HT-29 (cell line): ENCODE results near the gene SRY. TPM values are rescaled to one million over a fixed set of nuclear protein-coding genes. Genes with fewer than 3 reads are reported as not detected.
"Not testable (repeated sequence)": the region's sequence is repeated elsewhere in the genome, so short reads cannot be mapped to it uniquely, and the experiment has no call there.

ENCODE experiments used
- DNase-seq: peaks from one replicate; pipeline ENCODE4 v3.0.0-alpha.2; 2015; ENCODE audit warnings: low spot score
- small RNA-seq: library from RNA; depleted of rRNA; stranded (forward); fragments of <200 nt; gene quantifications from one replicate; pipeline ENCODE3, GENCODE V24; 2014
- total RNA-seq: library from RNA; depleted of rRNA; stranded (reverse); fragments of >200 nt; shearing (Covaris generic); gene quantifications from 2 replicates; pipeline ENCODE4 v1.2.3, GENCODE V29; 2014; rRNA removed

Gene SRY
- not detected in 2 replicates for total RNA-seq

DNA sequence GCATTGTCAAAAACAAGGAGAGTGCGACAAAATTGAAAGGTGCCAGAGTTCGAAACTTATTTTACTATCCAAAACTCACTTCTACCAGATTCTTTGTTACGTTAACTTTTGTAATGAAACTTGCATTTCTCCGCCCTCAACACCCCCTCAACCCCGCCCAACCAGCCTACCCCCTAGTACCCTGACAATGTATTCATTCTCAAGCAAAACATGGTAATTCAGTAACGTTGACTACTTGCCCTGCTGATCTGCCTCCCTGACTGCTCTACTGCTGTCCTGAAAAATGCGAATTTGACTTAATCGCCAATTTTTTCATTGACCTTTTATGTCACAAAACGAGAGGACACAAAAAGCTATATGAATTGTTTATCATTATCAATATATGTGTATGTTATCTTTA, at the start of gene SRY:
SRY (minus strand) TSS at position 83 of the 400 bp plus-strand sequence; CDS start at position 4, 79 bp downstream.
- no peak for DNase-seq

- no peak for DNase-seq
Measured at GRCh38 chrY:2837078-2837477, 49.6 kb upstream of the SRY start.

- no peak for DNase-seq
Measured at GRCh38 chrY:2835230-2835629, 47.7 kb upstream of the SRY start.

- no peak for DNase-seq
Measured at GRCh38 chrY:2828497-2828896, 41.0 kb upstream of the SRY start.

- no peak for DNase-seq
Measured at GRCh38 chrY:2824471-2824870, 37.0 kb upstream of the SRY start.

- not testable (repeated sequence) for DNase-seq
Measured at GRCh38 chrY:2817146-2817896, 29.8 kb upstream of the SRY start.

- DNase-seq = no peak
Measured at GRCh38 chrY:2800246-2800645, 12.8 kb upstream of the SRY start.

DNA sequence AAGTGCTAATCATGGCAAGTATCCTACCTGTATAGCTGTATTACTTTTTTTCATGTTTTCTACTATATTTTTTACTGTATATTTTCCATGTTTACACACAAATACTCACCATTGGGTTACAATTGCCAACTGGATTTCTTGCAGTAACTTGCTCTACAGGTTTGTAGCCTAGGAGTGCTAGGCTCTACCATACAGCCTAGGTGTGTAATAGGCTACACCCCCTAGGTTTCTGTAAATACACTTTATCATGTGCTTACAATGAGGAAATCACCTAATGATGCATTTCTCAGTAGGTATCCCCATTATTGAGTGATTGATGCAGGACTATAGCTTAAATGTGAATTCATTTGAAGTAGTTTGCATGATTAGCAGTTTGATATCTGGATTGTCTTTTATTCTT, 10.5 kb upstream of the SRY start:
- DNase-seq = no peak

DNA sequence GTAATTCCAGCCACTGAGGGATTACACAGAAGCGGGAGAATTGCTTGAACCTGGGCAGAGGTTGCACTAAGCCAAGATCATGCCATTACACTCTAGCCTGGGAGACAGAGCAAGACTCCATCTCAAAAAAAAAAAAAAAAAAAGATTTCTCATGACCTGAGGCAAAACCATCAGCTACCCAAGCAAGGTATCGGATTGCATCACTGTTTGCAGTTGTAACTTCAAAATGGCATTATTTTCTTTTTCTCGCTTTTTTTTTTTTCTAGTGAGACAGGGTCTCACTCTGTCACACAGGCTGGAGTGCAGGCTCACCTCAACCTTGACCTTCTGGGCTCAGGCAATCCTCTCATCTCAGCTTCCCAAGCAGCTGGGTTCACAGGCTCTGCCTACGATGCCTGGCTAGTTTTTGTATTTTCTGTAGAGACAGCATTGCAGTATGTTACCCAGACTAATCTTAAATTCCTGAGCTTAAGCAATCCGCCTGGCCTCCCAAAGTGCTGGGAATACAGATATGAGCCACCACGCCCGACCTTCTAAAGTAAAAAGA, 9.6 kb upstream of the SRY start:
- DNase-seq = no peak

GRCh38 chrY:2789756-2790155, 2.3 kb upstream of the SRY start:
- DNase-seq = no peak

GRCh38 chrY:2786876-2787512, 488 bp downstream of the SRY start:
- DNase-seq = no peak

Small RNA genes lying within 50 kb of the gene (small RNA-seq; reads per million reads assigned to genes)
- not detected for gene RNU6-1334P
- gene TOMM22P2 = not detected

Other genes starting within 250 kb of the SRY start
- not detected in 2 replicates for gene RPS4Y1, start 53.9 kb upstream of the SRY start, total RNA-seq
- not detected in 2 replicates for gene ZFY, start 147.7 kb upstream of the SRY start, total RNA-seq